ENCODE data around the gene FOSB.
A peak's percentile ranks its signal among the peaks of the same experiment; 100 is the strongest.

FOSB gene

GRCh38 chr19:45474606-45475521 is 7.1 kb downstream of the FOSB start:
- no peak overlapping the region for H3K4me3 ChIP-seq (replicated peaks in 1 of 2; ENCODE audit: low read depth in 2 of 2, low read length in 2 of 2)
- peak in 1 of 2 donors; percentile 59 for DNase-seq (ENCODE audit: low read depth in 2 of 2)
- TF ChIP-seq CTCF (IDR thresholded peaks at IDR 0.05; ENCODE audit: low read depth, low read length): no peak

- no peak for TF ChIP-seq CTCF (IDR thresholded peaks at IDR 0.05; ENCODE audit: low read depth, low read length)
- H3K4me3 ChIP-seq (replicated peaks in 1 of 2; ENCODE audit: low read depth in 2 of 2, low read length in 2 of 2): no peak overlapping the region
- DNase-seq (ENCODE audit: low read depth in 2 of 2): peak in 1 of 2 donors; percentile 65
Observed at GRCh38 chr19:45475537-45476291, 7.9 kb downstream of the FOSB start.

GRCh38 chr19:45476304-45476703 is 8.5 kb downstream of the FOSB start:
- DNase-seq (ENCODE audit: low read depth in 2 of 2): peak in 1 of 2 donors; percentile 55
- no peak for TF ChIP-seq CTCF (IDR thresholded peaks at IDR 0.05; ENCODE audit: low read depth, low read length)
- H3K4me3 ChIP-seq (replicated peaks in 1 of 2; ENCODE audit: low read depth in 2 of 2, low read length in 2 of 2): no peak overlapping the region

- no peak for TF ChIP-seq CTCF (IDR thresholded peaks at IDR 0.05; ENCODE audit: low read depth, low read length)
- DNase-seq (ENCODE audit: low read depth in 2 of 2): no peak
- no peak overlapping the region for H3K4me3 ChIP-seq (replicated peaks in 1 of 2; ENCODE audit: low read depth in 2 of 2, low read length in 2 of 2)
Observed at GRCh38 chr19:45477186-45477585, 9.4 kb downstream of the FOSB start.

GRCh38 chr19:45477713-45478453 is 10.1 kb downstream of the FOSB start:
- H3K4me3 ChIP-seq (replicated peaks in 1 of 2; ENCODE audit: low read depth in 2 of 2, low read length in 2 of 2): peak overlapping the region; percentile 61 to 64
- TF ChIP-seq CTCF (IDR thresholded peaks at IDR 0.05; ENCODE audit: low read depth, low read length): no peak
- no peak for DNase-seq (ENCODE audit: low read depth in 2 of 2)

GRCh38 chr19:45478454-45479238 is 10.8 kb downstream of the FOSB start:
- H3K4me3 ChIP-seq (replicated peaks in 1 of 2; ENCODE audit: low read depth in 2 of 2, low read length in 2 of 2): peak overlapping the region; percentile 61 to 64
- TF ChIP-seq CTCF (IDR thresholded peaks at IDR 0.05; ENCODE audit: low read depth, low read length): peak; percentile 95
- peak; percentile 96 to 97 for DNase-seq (ENCODE audit: low read depth in 2 of 2)
